Measurements from ENCODE around the gene HIBCH.

GRCh38 chr2:190217616-190218015 lies 102.0 kb downstream of the HIBCH start:
- TF ChIP-seq CTCF (conservative IDR thresholded peaks at IDR 0.05) (no peak), ZFX (IDR thresholded peaks at IDR 0.05) (no peak)
